ENCODE data around the gene PRMT9.

Gene PRMT9

GRCh38 chr4:147678796-147679549 is 5.0 kb downstream of the PRMT9 start:
- DNase-seq, result no peak

DNA sequence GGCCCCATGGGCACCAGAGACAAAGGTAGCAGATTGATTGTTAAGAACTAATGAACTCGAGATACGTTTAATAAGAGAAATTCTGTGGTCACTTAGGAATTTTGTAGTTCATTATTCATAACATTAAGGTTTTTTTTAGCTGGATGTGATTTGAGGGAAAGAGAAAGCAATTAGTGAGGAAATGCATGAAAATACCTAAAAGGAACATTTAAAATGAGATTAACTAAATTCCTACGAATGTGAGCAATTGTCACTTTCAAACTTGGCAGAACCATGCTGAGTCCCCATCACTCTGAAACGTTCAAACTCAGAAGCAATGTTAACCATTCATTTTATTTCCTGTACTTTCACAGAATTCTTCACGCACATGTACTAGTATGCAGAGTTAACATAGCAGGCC is 5.9 kb downstream of the PRMT9 start:
- no peak for DNase-seq

DNA sequence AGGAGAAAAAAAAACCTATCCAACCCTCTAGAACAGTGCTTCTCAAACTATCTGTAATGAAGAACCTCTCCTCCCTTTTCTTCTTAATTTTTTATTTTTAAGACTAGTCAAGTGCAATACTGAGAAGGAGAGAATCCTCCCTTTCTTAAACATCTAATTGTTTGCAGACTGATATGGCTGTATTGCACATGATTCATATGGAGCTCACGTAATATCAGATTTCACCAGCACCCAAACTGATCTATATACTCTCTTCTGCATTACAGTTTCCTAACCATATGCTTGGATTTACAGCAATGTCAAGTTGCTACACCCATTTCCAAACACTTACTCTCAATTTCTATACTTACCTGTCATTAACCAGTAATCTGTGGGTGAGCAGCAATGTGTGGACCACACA is 9.5 kb downstream of the PRMT9 start:
- no peak for DNase-seq

- DNase-seq, result no peak
Measured at GRCh38 chr4:147674073-147674472, 9.9 kb downstream of the PRMT9 start.

- DNase-seq, result no peak
Measured at GRCh38 chr4:147658501-147658900, 25.5 kb downstream of the PRMT9 start.

DNA sequence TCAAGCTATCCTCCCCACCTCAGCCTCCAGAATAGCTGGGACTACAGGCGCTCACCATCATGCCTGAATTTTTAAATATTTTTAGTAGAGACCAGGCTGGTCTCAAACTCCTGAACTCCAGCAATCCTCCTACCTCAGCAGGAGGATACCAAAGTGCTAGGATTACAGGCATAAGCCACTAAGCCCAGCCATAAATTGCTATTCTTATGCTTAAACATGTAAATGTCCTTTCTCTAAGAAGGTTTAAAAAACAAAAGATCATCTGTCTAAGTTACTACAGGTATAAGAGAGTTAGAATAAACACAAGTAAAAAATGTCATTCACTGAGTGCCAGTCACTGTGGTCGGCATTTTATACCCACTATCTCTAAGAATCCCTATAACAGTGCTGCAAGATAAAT is 28.3 kb downstream of the PRMT9 start:
- DNase-seq, result no peak

DNA sequence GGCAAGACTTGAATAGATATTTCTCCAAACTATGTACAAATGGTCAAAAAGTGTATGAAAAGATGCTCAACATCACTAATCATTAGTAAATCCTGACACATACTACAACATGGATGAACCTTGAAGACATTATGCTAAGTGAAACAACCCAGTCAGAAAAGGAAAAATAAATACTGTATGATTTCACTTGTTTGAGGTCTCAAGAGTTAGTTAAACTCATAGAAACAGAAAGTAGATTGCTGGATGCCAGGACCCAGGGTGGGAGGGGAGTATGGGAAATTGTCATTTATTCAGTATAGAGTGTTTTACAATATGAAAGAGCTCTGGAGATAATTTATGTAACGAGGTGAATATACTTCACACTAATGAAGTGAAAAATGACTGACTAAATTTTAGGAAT is 32.4 kb downstream of the PRMT9 start:
- peak; percentile 25 for DNase-seq

DNA sequence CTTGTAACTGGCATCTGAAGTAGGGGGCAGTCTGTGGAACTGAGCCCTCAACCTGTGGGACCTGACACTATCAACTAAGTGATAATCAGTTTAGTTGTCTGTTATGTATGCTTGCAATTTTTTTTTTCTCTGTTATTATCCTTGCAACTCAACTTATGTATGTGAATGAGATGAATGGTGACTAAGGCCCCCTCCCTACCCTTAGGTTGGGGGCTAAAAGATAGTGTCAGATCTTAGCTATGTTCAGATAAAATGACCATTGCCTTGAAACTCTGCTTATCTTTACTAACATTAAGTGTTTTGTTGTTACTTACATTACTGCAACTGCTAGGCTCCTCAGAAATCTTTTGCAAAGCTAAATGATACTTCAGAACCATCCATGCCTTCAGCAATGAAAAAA is 35.3 kb downstream of the PRMT9 start:
- no peak for DNase-seq

- DNase-seq, result no peak
Measured at GRCh38 chr4:147645099-147645498, 38.9 kb downstream of the PRMT9 start.

DNA sequence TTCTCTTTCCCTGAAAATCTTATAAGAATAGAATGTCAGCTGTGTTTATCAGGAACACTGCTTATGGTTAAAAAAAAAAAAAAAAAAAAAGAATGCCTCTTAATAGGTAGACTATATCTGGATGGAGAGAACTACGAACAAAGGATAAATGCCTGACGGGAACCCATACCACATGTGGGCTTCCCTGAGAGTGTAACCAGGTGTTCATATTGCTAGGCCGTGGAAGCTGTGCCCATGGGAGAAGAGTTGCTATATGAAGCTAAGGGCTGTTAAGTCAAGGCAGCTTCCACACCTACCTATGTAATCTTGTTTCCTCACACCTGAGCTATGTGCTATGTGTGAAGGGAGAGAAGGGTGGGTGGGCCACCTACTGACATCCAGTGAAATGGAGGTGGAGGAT is 39.5 kb downstream of the PRMT9 start:
- no peak for DNase-seq

DNA sequence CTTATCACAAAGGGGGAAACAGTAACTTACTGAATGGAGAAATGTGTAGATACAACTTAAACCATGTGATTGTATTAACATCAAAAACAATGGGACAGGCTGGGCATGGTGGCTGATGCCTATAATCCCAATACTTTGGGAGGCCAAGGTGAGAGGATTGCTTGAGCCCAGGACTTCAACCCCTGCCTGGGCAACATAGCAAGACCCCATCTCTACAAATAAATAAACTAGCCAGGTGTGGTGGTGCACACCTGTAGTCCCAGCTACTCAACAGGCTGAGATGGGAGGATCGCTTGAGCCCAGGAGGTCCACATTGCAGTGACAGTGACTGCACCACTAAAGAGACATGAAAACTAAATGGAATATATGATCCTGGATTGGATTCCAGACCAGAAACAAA is 40.3 kb downstream of the PRMT9 start:
- DNase-seq, result no peak

GRCh38 chr4:147640331-147640730 is 43.6 kb downstream of the PRMT9 start:
- no peak for DNase-seq

- no peak for DNase-seq
Measured at GRCh38 chr4:147639388-147639787, 44.6 kb downstream of the PRMT9 start.

GRCh38 chr4:147638942-147639341 is 45.0 kb downstream of the PRMT9 start:
- peak; percentile 39 for DNase-seq

DNA sequence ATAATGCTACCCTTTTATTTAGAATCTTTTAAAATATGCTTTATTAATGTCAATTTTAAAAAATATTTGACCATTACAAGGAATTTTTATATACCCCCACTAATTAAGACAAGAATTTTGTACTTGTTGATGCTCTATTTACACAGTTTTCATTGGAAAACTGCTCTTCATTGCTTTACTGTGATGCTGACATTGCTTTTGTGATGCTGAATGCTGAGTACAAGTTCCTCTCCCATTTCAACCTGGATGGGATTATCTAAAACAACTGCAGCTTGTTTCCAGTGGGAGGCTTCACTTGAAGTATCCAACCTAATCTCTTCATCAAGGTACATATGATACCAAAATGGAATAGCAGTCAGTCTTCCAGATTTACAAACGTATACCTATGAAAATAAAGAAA is 45.6 kb downstream of the PRMT9 start:
- DNase-seq, result no peak

DNA sequence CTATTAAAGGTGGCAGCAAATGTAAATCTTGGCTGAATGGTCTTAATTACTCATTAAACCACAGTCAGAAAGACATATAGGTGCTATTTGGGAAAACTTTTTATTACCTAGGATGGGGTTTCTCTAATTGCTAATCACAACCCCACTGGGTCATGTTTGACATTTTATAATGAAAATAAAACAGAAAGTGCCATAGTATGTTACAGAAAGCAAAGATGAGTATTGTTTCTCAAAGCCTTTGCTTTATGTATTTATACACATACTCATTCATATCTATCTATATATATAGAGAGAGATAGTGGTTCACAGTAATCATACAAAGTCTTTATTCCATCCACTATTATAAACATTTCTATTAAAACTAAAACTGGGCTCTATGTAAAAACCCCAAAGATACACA is 48.6 kb downstream of the PRMT9 start:
- DNase-seq, result no peak

DNA sequence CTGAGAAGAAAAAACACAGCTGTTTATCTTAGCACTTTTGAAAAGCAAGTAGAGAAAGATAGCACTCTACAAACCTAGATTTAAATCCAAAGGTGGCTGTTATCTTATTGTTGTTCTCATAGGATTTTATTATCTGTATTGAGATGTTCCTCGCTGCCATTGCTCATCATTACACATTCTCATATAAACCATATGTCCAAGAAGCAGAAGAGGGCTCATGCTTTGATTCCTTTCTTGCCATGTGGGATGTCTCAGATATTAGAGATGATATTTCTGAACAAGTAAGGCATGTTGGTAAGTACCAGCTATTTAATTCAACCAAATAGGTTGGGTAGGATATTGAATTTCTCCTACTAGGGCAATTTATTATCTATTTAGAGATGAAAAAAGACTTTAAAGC is 50.3 kb downstream of the PRMT9 start:
- no peak for DNase-seq

- no peak for DNase-seq
Measured at GRCh38 chr4:147633113-147633512, 50.9 kb downstream of the PRMT9 start.

DNA sequence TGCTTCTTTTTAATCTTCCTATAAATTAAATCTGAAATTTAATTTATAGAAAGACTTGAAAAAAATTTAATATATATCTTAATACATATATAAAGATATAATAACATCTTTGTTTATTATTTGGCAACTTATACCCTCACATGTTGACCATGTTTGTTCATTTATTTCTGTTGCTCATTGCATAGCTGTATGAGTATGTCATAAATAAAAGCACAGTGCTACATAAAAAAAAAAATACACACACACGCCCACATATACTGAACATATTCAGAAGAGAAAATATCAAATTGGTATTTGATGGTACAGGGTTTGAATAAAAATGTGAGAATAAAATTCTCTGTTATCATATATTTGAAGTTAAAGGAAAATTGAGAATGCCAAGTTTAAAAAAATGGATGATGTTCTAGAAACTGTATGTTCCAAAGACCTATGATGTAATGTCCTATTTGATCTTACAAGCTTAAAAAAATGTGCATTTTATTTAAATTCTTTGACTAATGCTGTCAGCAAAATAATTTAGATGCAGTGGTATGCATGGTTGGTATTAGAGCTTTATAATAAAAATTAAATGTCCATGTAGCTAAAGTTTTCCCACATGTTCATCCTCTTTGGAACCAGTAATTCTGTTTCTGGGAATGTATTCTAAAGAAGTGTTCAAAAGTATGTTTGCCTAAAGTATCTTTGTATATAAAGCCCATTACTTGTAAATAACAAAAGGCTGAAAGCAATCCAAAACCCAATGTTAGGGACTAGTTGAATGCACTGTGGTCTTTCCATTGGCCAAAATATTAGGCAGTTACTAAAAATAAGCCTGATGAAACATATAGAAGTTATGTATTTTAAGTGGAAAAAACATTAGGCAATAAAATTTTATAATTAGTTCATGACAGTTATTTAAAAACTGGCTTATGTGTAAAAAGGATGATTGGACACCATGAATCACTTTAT is 53.9 kb downstream of the PRMT9 start:
- no peak for DNase-seq

GRCh38 chr4:147628415-147628814 is 55.5 kb downstream of the PRMT9 start:
- DNase-seq, result no peak

DNA sequence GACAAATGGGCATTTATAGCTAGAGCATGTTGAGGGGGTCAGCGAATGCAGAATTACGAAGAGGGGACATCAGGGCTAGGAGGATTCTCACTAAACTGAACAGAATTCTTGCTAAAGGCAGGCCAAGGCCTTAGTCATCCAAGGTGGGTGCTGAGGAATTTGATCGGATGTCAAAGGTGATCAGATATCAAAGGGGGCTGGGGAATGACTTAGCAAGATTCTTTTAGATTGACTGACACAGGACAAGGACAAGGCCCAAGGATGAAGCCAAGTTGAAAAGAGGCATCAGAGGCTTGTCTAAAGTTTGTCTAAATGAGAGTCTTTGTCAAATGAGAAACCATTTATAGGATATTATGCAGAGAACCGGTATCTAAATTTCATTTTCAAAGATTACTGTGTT is 57.1 kb downstream of the PRMT9 start:
- no peak for DNase-seq

- DNase-seq, result no peak
Measured at GRCh38 chr4:147625733-147626132, 58.2 kb downstream of the PRMT9 start.

DNA sequence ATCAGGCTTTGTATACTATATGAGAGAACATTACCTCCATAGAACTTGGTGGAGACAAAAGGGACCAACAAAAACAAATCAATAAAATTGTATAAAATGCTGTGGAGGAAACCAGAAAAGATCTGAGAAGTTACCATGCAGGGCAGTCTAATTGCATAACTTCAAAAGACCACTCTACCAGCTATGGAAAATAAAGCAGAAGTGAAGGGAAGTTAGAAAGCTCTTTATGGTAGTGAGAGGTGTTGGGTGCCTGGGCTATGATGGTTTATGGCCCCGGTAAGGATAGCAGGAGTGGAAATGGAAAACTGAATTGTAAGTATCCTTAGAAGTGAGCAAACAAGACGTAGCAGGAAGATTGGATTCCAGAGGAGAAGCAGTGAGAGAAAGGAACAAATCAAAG is 63.6 kb downstream of the PRMT9 start:
- DNase-seq, result no peak

Measured in OCI-M1 (cell line).